LHCN-M2 (cell line): ENCODE measurements around the gene CLEC5A. TPM values are rescaled to one million over a fixed set of nuclear protein-coding genes. Genes with fewer than 3 reads are reported as not detected.
"Not testable (repeated sequence)": the region's sequence is repeated elsewhere in the genome, so short reads cannot be mapped to it uniquely, and the experiment has no call there.

Source experiments
- DNase-seq: peaks from one replicate; pipeline ENCODE4 v3.0.0-alpha.2; 2012; ENCODE audit warnings: low read depth
- polyA plus RNA-seq: library from polyadenylated mRNA; unstranded; fragments of >200 nt; gene quantifications from one replicate; pipeline ENCODE4 v1.2.1, GENCODE V29; 2012; ENCODE audit warnings: missing spikeins
- total RNA-seq: library from RNA; depleted of rRNA; stranded (reverse); fragments of >200 nt; gene quantifications from 2 replicates; pipeline ENCODE4 v1.2.3, GENCODE V29; 2014; rRNA removed

Gene CLEC5A
- not detected in 2 replicates for total RNA-seq
- polyA plus RNA-seq: not detected

DNA sequence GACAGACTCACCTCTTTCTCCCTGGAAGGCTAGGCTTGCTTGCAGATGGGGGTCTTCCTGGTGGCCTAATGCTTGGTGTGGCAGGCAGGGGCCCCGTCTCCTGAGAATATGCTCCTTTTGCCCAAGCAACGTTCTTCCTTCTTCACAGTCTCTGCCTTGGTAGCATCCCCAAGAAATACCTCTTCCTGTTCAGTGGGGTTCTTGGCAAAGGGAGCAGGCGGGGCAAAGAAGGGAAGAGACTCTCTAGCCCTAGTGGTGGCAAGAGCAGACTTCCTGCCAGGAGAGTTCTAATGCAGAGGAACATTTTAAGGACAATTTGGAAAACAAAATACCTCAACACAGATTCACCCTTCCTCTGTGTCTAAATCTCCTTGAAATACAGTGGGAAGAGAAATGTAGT, at the start of gene CLEC5A:
CLEC5A (minus strand) TSS at position 179 of the 400 bp plus-strand sequence. CDS start 682 bp downstream, outside the sequence.
- DNase-seq: no peak

DNA sequence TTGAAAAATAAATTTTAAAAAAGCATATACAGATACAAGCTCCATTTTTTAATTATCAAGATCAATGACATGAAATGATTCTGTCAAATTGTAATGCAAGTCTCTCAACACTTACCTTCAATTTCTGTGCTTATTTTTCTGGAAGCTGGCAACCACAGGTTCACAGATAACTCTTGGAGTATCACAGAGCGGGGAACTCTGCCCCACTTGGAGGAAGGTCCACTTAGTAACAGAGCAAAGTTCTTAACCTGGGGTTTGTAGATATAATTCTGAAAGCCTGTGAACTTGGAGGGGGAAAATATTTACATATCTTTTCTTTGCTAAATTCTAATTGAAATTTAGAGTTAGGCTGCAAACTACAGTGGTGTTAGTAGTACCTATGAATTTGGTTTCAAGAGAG, 46.6 kb upstream of the CLEC5A start:
- DNase-seq: no peak

DNA sequence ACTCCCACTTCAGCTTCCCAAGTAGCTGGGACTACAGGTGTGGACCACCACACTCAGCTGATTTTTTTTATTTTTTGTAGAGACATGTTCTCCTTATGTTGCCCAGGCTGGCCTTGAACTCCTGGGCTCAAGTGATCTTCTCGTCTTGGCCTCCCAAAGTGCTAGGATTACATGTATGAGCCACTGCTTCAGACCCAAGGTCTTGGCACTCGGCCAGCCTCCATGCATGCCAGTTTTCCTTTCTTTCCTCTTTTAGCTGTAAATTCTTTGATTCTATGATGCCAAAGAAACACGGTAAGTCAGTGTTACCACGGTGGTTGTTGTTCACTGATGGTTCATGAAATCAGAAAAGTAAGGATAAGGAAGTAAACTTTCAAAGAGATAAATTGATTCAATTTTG, 45.9 kb upstream of the CLEC5A start:
- no peak for DNase-seq

DNA sequence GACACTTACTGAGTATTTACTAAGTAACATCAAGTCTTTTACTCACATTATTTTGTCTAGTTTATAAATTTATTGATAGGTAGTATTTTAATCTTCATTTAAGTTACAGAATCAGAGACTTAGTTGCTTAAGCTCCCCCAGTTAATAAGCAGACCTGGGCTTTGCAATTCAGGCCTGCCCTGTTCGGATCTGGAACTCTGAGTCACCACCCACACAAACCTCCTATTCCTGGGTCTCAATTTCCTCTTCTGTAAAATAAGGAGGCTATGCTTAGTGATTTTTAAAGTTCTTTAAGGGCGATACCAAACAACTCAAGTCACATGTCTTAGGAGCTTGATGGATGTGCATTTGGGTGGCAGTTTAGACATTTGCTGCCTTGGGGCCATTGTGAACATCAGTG, 45.4 kb upstream of the CLEC5A start:
- peak; percentile 13 for DNase-seq

GRCh38 chr7:141991140-141991539, 44.4 kb upstream of the CLEC5A start:
- DNase-seq: no peak

DNA sequence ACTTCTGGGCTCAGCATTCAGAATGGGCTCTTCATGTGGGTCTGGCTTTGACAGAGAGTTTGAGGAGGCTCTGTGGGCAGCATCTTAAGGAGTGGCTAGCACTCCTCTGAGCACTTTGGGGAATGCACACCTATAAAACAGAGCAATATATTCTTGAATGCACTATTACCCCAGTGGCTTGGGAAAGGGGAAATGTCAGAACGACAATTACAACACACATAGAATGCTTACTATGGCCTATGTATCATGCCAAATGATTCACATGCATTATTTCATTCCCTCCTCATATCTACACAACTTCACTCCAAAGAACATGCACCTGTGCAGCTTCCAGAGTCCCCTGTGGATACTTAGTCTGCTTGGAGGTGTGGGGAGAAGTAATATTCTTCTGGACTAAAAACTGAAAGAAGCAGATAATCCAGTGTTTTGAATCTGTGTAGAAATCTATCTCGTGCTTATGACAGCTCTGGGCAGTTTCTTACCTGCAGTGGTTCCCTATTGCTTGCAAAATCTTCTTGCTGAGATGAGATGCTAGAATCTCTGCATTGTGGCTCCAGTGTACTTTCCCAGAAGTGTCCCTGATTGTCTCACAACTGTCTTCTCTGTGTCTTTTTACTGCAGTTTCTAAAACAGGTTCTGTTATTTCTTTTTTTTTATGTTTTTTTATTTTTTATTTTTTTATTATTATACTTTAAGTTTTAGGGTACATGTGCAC, 43.4 kb upstream of the CLEC5A start:
- DNase-seq: no peak

DNA sequence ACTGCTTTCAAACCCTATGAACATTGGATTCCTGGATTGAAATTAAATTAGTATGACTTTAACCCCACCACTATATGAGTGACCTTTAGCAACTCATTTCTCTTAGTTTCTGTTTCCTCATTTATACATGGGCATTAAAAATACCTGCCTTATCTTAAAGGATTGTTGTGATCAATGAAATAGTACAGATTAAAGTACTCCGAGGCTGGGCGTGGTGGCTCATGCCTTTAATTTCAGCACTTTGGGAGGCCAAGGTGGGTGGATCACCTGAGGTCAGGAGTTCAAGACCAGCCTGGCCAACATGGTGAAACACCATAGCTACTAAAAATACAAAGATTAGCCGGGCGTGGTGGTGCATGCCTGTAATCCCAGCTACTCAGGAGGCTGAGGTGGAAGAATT, 41.0 kb upstream of the CLEC5A start:
- not testable (repeated sequence) for DNase-seq

DNA sequence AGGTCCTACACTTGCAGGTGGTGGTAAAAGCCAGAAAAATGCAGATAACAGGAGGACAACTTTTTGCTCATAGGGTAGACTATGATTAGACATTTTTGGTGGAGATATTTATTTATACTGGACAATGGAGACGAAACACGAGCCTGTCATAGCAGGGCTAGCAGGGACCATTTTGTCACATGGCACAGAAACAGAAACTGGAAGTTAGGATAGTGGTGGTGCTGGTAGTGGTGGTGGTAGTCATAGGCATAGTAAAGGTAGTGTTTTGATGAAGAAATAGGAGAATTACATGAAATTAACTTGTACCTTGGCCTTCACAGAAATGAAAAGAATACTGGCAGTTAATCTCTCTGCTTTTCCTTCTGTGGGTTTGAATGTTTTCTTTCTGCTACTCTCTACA, 40.1 kb upstream of the CLEC5A start:
- DNase-seq: no peak

GRCh38 chr7:141985926-141986325, 39.2 kb upstream of the CLEC5A start:
- DNase-seq: not testable (repeated sequence)

DNA sequence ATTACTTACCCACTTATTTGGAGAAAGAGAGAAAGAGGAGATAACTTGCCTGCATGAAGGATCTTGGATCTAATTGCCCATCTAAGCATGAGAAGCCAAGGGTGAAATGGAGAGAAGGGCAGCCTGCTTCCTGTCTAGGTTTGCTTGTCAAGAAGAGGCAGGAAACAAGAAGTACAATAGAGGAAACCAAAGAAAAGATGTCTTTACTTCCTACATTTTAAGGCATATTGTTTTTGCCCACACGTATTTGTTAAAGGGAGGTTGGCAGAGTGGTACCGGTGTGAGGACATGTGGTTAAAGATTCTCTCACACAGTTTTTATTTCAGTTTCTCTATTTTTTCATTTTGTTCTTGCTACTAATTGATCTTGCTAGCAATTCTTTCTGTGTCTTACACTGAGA, 32.8 kb upstream of the CLEC5A start:
- DNase-seq: no peak

GRCh38 chr7:141978351-141978750, 31.6 kb upstream of the CLEC5A start:
- DNase-seq: no peak

DNA sequence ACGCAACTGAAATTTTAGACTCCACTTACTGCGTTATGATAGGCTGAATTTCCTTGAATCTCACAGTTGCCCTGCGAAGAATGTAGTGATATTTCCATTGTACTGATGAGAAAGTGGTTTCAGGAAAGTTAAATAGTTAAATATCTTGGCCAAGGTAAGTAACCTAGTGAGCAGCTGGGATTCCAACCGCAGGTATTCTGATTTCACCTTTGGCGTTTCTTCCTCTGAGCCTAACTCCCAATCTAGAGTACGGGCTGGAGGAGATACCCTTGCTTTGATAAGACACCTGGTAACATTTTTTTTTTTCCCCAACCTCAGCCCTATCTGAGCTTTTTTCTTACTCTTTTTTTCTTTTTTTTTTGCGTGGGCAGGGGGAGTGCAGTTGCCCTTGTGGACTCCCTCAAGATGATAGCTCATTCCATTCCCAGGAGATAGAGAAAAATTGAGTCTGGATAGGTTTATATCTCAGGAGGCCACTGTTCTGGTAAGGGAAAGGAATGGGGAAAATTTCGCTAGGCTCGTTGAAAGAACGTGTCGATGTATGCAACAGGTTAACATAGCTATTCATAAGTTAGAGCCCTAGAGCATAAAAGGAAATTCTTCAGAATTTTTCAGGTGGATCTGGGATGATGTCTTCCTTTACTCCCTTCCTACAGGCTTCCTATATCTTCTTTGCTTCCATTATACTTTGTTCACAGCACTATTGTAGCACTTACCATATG, 29.9 kb upstream of the CLEC5A start:
- no peak for DNase-seq

- DNase-seq: peak; percentile 60
Measured at GRCh38 chr7:141975806-141976523, 29.2 kb upstream of the CLEC5A start.

DNA sequence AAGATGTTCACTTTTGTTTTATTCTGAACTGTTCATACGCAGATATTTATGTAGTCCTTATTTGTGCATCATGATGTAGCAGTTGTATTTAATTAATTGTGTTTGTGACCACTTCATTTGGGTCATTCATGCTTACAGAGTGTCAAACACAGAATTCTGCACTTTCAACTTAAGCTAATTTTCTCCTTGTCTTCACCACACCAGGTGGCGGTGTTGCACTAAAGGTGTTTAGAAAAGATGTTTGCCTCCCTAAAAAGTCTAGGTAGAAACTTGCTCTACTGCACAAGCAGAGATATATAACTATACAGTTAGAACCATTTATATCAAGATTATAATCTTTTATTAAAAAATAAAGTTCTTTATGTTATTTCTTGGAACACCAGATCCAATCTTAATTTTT, 28.1 kb upstream of the CLEC5A start:
- no peak for DNase-seq

DNA sequence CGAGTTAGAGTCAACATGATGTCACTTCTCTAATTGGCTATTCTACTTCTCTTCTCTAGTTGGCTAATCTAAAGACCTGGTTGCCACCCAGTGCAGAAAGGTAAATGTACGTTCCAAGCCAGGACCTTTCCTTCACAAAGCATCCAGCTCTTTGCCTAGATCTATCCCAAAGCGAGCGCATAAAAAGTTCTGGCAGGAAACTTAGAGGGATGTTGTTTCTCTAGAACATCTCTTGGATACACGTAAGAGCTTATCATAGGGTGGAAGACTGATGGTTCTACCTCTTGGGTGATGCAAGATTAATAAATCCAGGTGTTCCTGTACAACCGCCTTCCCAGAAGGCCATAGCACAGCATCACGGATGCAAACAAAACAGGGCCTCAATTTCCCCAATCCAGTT, 26.9 kb upstream of the CLEC5A start, which contains the start of gene TAS2R38:
TAS2R38 (minus strand) TSS at position 101 of the 400 bp plus-strand sequence; CDS start at position 17, 84 bp downstream.
- no peak for DNase-seq

- DNase-seq: no peak
Measured at GRCh38 chr7:141960687-141961422, 14.1 kb upstream of the CLEC5A start.

- peak; percentile 44 for DNase-seq
Measured at GRCh38 chr7:141956084-141956483, 9.3 kb upstream of the CLEC5A start.

GRCh38 chr7:141954334-141954733, 7.6 kb upstream of the CLEC5A start:
- no peak for DNase-seq

DNA sequence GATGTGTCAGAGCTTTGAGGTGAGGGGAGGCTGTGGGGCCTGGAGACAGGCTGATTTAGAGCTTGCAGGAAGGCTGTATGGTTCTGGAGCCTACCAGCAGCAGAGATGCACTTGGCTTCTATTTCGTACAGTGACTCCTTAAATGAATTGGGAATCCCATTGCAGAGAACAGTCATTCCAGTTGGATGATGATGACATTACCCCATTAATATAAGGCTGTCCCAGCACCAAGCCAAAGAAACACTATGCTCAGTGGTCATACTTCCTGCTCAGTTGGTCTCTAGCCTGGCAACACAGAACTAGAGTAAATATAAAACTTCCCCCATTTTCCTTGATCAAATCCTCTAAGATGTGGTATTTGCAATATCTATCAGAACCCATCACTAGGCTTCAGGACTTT, 5.7 kb upstream of the CLEC5A start:
- DNase-seq: no peak

- no peak for DNase-seq
Measured at GRCh38 chr7:141950806-141951205, 4.0 kb upstream of the CLEC5A start.

DNA sequence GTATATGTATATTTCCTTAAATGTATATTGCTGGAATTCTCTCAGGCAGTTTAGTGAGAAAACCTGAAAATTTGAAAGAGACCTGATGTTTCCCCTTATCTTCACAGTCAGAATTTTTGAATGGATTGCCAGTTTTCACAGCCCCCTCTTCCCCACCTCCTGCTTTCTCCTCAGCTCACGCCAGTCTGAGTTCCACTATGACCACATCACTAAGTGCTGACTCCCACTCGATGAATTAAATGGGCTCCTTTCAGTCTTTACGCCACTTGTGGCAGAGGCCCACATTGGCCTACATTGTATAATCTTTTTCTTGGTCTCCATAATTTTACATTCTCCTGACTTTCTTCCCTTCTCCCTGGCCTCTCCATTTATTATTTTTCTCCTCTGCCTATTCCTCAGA, 3.1 kb upstream of the CLEC5A start:
- DNase-seq: no peak

DNA sequence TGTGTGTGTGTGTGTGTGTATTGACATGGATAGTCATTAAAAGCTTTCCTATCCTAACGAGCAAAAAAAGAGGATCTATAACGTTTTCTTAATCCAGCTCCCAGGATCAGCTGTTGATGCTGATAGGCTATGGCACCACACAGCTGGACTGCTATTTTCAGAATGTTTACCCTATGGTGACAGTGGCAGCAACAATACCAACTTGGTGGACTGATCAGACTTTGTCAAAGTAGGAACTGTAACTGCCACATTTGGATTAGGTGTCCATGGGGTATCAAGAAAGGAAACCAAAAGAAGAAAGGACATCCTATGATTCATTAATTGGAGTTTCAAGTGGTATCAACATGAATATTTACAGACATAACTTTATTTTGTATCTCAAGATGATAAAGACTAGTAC, 2.7 kb upstream of the CLEC5A start:
- DNase-seq: no peak
